GM12872 (cell line): ENCODE data around the gene ZNF296.

Experiments
- TF ChIP-seq, protein P1 (sequence below): IDR thresholded peaks from 3 replicates; pipeline ENCODE4 v1.5.1; 2011; ENCODE audit warnings: low read depth, mild to moderate bottlenecking, low read length, moderate library complexity; ENCODE audit not compliant: insufficient read depth

The ZNF296 gene

DNA sequence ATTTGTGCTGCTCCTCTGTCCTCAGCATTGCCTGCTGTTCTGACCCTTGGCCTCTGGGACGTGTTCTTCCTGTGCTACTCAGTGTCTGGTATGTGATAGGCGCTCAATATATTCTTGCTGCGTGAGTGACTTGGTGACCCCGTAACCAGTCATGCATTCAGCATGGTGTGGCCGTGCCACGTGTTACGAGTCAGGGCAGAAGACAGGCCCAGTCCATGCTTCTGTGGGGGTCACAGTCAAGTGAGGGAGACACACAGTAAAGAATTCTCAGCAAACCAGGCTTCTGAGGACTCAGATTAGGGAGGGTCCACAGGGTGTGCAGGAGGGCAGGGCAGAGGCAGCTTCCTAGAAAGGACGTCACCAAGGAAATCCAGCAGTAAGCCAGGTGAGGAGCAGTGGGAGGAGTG is 24.6 kb upstream of the ZNF296 start:
- TF ChIP-seq, protein P1, sequence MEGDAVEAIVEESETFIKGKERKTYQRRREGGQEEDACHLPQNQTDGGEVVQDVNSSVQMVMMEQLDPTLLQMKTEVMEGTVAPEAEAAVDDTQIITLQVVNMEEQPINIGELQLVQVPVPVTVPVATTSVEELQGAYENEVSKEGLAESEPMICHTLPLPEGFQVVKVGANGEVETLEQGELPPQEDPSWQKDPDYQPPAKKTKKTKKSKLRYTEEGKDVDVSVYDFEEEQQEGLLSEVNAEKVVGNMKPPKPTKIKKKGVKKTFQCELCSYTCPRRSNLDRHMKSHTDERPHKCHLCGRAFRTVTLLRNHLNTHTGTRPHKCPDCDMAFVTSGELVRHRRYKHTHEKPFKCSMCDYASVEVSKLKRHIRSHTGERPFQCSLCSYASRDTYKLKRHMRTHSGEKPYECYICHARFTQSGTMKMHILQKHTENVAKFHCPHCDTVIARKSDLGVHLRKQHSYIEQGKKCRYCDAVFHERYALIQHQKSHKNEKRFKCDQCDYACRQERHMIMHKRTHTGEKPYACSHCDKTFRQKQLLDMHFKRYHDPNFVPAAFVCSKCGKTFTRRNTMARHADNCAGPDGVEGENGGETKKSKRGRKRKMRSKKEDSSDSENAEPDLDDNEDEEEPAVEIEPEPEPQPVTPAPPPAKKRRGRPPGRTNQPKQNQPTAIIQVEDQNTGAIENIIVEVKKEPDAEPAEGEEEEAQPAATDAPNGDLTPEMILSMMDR: no peak

DNA sequence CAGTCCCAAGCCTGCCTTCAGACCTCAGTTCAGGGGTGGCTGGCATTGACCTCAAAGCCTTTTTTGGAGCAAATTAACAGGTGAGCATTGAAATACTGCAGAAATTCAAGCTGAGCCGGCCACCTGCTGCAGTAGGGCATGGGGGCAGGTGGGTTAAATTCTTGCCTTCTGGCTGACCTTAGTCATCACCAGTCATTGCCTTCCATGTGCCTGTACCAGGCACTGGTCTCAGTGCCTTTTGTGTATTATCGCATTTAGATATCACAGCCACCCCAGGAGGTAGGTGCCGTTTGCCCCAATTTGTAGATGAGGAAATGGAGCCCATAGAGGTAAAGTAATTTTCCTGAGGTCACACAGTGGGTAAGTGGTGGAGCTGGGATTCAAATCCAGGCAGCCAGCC is 23.9 kb upstream of the ZNF296 start:
- TF ChIP-seq, protein P1: no peak

DNA sequence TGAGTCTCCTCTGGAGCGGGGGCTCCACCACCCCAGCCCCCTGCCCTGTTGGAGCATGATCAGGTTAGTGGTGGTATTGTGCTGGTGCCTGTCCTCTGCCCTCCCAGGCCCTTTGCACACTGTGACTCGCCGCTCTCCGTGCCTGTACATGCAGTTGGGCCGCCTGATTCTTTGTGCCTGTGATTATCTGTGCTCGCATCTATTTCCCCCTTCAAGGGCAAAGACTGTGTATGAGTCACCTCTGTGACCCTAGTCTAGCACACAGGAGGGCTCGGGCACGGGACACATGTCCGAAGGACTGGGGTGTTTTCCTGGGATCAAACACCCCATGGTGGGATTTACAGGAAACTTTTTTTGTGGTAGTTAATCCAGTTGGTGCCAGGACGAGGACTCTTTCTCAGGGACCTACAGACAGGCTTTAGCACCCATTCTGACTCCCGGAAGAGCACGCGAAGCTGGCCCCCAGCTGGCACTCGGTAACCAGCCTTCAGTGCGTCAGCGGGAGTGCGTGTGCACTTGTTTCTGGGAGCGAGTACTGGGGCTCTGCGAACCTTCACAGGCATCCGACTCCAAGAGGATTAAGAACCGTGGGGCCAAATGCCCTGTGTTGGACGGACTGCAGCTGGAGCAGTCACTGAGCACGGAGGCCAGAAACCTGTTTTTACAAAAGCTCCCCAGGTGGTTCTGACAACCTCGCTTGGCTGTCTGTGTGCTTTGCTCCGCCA is 23.4 kb upstream of the ZNF296 start:
- TF ChIP-seq, protein P1: no peak

DNA sequence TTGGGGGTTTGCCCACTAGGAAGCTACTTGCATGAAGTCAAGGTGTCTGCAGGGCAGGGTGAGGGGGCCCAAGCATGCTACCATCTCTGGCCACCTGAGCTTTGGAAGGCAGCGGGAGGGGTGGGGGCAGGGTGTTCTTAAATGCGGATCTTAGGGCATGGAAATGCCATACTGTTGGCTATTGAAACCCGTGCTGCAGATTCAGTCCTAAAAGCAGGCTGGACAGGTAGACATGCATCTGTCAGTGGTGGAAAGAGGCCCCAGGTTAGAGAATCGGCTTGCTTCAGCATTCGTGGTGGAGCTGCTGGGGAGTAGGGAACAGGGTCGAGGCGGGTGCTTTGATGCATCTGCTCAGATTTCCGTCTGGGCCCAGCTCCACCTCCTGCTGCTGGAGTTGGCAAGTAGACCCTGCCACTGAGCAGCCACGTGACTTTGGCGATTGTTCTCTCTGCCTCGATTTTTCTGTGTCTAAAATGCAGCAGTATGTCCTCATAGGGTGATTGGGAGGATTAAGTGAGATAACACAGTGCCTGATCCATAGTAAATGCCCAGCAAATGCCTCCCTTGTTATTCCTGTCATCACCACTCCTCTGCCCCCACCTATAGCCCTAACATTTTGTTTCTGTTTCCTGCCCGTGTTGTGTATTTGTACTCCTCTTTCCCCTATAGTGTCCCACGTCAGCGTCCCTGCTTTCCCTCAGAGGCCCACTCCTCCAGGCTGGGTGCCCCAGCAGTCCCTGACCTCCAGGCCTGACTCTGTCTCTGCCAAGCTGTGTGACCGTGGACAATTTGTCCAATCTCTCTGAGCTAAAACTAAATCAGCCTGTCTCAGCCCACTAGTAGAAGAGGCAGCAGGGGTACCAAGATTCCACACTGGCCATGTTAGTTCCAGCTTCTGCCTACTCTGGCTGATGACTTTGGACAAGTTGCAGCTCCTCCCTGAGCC is 22.5 kb upstream of the ZNF296 start:
- TF ChIP-seq, protein P1: no peak

DNA sequence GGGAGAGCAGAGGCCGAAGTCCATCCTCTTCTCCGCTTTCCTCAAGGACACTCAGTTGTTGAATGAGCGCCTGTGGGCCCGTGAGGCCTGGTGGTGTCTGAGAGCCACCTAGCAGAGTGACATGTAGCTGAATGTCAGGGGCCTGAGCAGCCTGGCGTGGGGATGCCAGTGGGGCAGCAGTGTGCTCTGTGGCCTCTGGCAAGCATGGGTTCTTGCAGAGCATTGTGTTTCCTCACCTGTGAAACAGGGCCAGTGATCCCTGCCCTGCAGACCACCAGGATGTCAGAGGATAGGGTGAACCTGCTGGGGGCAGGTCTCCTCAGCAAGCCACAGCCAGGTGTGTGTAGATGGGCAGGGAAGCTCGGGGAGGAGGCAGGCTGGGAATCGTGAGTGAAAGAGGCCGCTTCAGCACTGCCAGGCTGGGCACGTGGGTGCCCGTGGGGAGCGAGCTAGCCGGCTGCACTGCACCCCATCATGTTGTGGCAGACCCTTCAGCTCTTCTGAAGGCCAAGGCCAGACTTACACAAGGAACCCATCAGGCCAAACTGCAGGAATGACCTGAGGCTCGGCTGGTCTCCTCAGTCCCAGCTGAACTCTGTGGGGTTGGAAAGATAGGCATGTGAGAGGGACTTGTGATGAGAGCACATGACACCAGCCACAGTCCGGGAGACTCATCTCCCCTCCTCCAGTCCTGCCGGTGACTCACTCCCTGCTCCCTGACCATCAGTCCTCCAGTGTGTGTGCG is 21.7 kb upstream of the ZNF296 start:
- TF ChIP-seq, protein P1: no peak

DNA sequence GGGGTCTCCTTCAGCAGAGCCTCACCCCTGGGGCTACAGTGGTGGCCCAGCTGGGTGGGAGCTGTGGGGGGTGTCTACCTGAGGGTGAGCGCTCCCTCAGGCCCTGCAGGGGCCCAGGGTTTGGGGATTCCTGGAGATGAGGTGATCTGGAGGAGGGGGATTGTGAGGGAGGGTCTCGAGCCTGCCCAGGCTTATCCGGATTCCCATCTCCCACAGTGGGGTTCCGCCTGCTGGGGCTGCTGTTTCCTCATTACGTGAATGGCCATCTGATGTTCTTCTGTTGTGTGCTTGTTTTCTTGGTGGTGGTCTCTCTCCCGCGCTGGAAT is 21.1 kb upstream of the ZNF296 start:
- TF ChIP-seq, protein P1: no peak

DNA sequence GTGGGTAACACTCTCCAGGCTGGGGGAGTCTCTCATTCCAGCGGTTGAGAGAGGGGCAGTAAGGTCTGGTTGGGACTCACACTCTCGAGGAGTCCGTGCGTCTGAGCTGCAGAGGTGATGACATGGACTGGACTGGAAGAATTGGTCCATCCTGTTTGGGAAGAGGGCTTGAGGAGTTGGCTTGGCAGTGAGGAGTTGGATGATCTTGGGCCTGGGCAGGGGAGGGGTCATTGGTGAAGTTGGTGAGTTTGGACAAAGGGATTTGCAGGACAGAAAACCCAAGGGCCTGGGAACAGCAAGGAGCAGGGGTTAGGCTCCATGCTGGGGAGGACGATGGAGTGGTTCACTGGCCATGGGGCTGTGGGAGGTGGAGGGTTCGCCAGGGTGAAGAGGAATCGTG is 20.4 kb upstream of the ZNF296 start:
- TF ChIP-seq, protein P1: no peak
